Superior temporal gyrus (tissue), 1 donor: ENCODE measurements around the gene HSP90AB1.

ENCODE experiments used
- DNase-seq: peaks from one replicate; pipeline ENCODE4 v3.0.0-alpha.2; 2016; ENCODE audit errors: extremely low spot score

The HSP90AB1 gene

GRCh38 chr6:44268095-44268628, 21.3 kb downstream of the HSP90AB1 start:
- peak; percentile 76 for DNase-seq

GRCh38 chr6:44269178-44269920, 22.4 kb downstream of the HSP90AB1 start:
- no peak for DNase-seq

GRCh38 chr6:44269921-44270525, 23.1 kb downstream of the HSP90AB1 start, which contains the start of gene TMEM151B:
TMEM151B (plus strand) TSS chr6:44270450; CDS start chr6:44270743, 293 bp downstream.
- DNase-seq, result no peak

GRCh38 chr6:44270526-44271405, 23.9 kb downstream of the HSP90AB1 start:
- DNase-seq, result no peak

GRCh38 chr6:44271406-44271723, 24.5 kb downstream of the HSP90AB1 start:
- DNase-seq, result no peak

- DNase-seq, result no peak
These were observed 25.0 kb downstream of the HSP90AB1 start for GRCh38 chr6:44271914-44272313.

GRCh38 chr6:44272529-44272928, 25.6 kb downstream of the HSP90AB1 start:
- no peak for DNase-seq

GRCh38 chr6:44272999-44273566, 26.2 kb downstream of the HSP90AB1 start:
- no peak for DNase-seq

GRCh38 chr6:44273617-44274016, 26.7 kb downstream of the HSP90AB1 start:
- no peak for DNase-seq

GRCh38 chr6:44275271-44275748, 28.4 kb downstream of the HSP90AB1 start:
- no peak for DNase-seq

- no peak for DNase-seq
These were observed 29.1 kb downstream of the HSP90AB1 start for GRCh38 chr6:44275749-44276648.

GRCh38 chr6:44276667-44277640, 30.1 kb downstream of the HSP90AB1 start:
- DNase-seq, result no peak

- no peak for DNase-seq
These were observed 30.9 kb downstream of the HSP90AB1 start for GRCh38 chr6:44277763-44278162.

- DNase-seq, result no peak
These were observed 31.4 kb downstream of the HSP90AB1 start for GRCh38 chr6:44278315-44278714.

- peak; percentile 39 for DNase-seq
These were observed 32.1 kb downstream of the HSP90AB1 start for GRCh38 chr6:44278774-44279697.

GRCh38 chr6:44284121-44284520, 37.2 kb downstream of the HSP90AB1 start:
- DNase-seq, result peak; percentile 42

GRCh38 chr6:44284867-44285266, 38.0 kb downstream of the HSP90AB1 start:
- DNase-seq, result no peak

GRCh38 chr6:44285552-44286284, 38.8 kb downstream of the HSP90AB1 start:
- DNase-seq, result no peak
